HCT116 (cell line): ENCODE results near the gene AUTS2. TPM values are rescaled to one million over a fixed set of nuclear protein-coding genes. Genes with fewer than 3 reads are reported as not detected.

ENCODE experiments used
- ATAC-seq: fragments of 200-7000 bp; cut with Tn5 transposase; 2 replicates; pipeline ENCODE4 v1.9.1; 2020; ENCODE audit warnings: mild to moderate bottlenecking, moderate library complexity
- BruUV-seq: library from RNA; stranded (reverse); fragments of 400-500 nt; replicated peaks from 2 replicates; lab custom pipeline; 2021; lab: Mats Ljungman, UMichigan
- CTCF ChIA-PET: fragments of 300-600 bp; sonication (Branson Sonifier 250); formaldehyde crosslinking; loops from one replicate; lab custom pipeline; 2021; ENCODE audit warnings: antibody characterized with exemption; lab: Charles Lee
- POLR2A ChIA-PET: fragments of 300-600, 350-600 bp; sonication (Branson Sonifier 250); formaldehyde crosslinking; loops from one replicate; lab custom pipeline; 2021; ENCODE audit warnings: antibody characterized with exemption; lab: Charles Lee
- RAD21 ChIA-PET, 2 experiments: fragments of 300-600 bp; sonication (Branson Sonifier 250); formaldehyde crosslinking; loops; one replicate each; lab custom pipeline; 2023; ENCODE audit warnings: low total read pairs in 2 of 2; ENCODE audit not compliant: uncharacterized antibody in 2 of 2, unreplicated experiment in 2 of 2, low non-redundant PET in 1 of 2; lab: Charles Lee
- DNase-seq: peaks from one replicate; pipeline ENCODE4 v3.0.0-alpha.2; 2010; ENCODE audit warnings: low read depth, low spot score
- H2AFZ ChIP-seq: fragments of 200-600 bp; shearing (Covaris generic), sonication (generic); 2 replicates; pipeline ENCODE4 v1.6.1; 2017; ENCODE audit warnings: low read depth, mixed run types, mixed read lengths, antibody characterized with exemption, low read length; ENCODE audit not compliant: poor library complexity, severe bottlenecking
- H3K27ac ChIP-seq: 2 replicates; pipeline ENCODE4 v1.5.1; 2012; ENCODE audit warnings: low read depth, low read length
- H3K27me3 ChIP-seq: fragments of 200-600 bp; sonication (generic); 2 replicates; pipeline ENCODE4 v1.6.1; 2016; ENCODE audit warnings: mixed run types, low read length, mixed read lengths; ENCODE audit not compliant: insufficient read depth
- H3K36me3 ChIP-seq, 2 experiments: fragments of 200-500 bp in 1 of 2; fragments of 200-600 bp in 1 of 2; sonication (Bioruptor generic) in 1 of 2; sonication (generic) in 1 of 2; 2 replicates each; pipeline versions ENCODE4 v1.5.1 to v1.6.1; 2014 to 2016; ENCODE audit warnings: low read length in 2 of 2, inconsistent platforms in 1 of 2, mixed read lengths in 1 of 2, mixed run types in 1 of 2; ENCODE audit not compliant: insufficient read depth in 2 of 2, control insufficient read depth in 1 of 2
- H3K4me1 ChIP-seq, 2 experiments: fragments of 200-600 bp in 1 of 2; sonication (generic) in 1 of 2; 2 replicates each; pipeline versions ENCODE4 v1.5.1 to v1.6.1; 2012 to 2017; ENCODE audit warnings: low read length in 2 of 2, inconsistent platforms in 1 of 2, mild to moderate bottlenecking in 1 of 2, mixed read lengths in 1 of 2, mixed run types in 1 of 2, moderate library complexity in 1 of 2; ENCODE audit not compliant: insufficient read depth in 2 of 2, control insufficient read depth in 1 of 2
- H3K4me2 ChIP-seq: fragments of 200-600 bp; sonication (generic); 2 replicates; pipeline ENCODE4 v1.6.1; 2017; ENCODE audit warnings: mixed run types, low read length, mixed read lengths
- H3K4me3 ChIP-seq, 2 experiments: fragments of 200-600 bp in 1 of 2; sonication (generic) in 1 of 2; replicated peaks in 1 of 2; 2 replicates each; pipeline ENCODE4 v1.5.1; 2011 to 2016; ENCODE audit warnings: low read length in 2 of 2, control low read depth in 1 of 2, low read depth in 1 of 2, mild to moderate bottlenecking in 1 of 2, mixed read lengths in 1 of 2, mixed run types in 1 of 2
- H3K79me2 ChIP-seq: fragments of 200-600 bp; sonication (generic); 2 replicates; pipeline ENCODE4 v1.6.1; 2017; ENCODE audit warnings: mild to moderate bottlenecking, mixed run types, low read length, moderate library complexity, mixed read lengths; ENCODE audit not compliant: insufficient read depth
- H3K9ac ChIP-seq: fragments of 200-600 bp; sonication (generic); 2 replicates; pipeline ENCODE4 v1.6.1; 2016; ENCODE audit warnings: low read length, mixed read lengths
- H3K9me2 ChIP-seq: fragments of 200-600 bp; sonication (generic), shearing (Covaris generic); 2 replicates; pipeline ENCODE4 v1.6.1; 2017; ENCODE audit warnings: mixed run types, mild to moderate bottlenecking, moderate library complexity; ENCODE audit not compliant: insufficient read depth
- H3K9me3 ChIP-seq, 2 experiments: fragments of 200-500 bp in 1 of 2; fragments of 200-600 bp in 1 of 2; sonication (Bioruptor generic) in 1 of 2; sonication (generic) in 1 of 2; 2 replicates each; pipeline ENCODE4 v1.6.1; 2014 to 2017; ENCODE audit warnings: low read length in 2 of 2, mixed read lengths in 2 of 2, inconsistent platforms in 1 of 2, low read depth in 1 of 2, mild to moderate bottlenecking in 1 of 2, mixed run types in 1 of 2, moderate library complexity in 1 of 2; ENCODE audit not compliant: control insufficient read depth in 1 of 2, insufficient read depth in 1 of 2
- H4K20me1 ChIP-seq: fragments of 200-600 bp; sonication (generic), shearing (Covaris generic); 2 replicates; pipeline ENCODE4 v1.6.1; 2017; ENCODE audit warnings: mixed run types, mild to moderate bottlenecking, moderate library complexity; ENCODE audit not compliant: insufficient read depth
- CBX3 ChIP-seq: IDR thresholded peaks from 2 replicates; pipeline ENCODE4 v1.6.1; 2012; ENCODE audit warnings: low read depth
- EZH2 ChIP-seq: fragments of 200-600 bp; sonication (generic); IDR thresholded peaks from 2 replicates; pipeline ENCODE4 v1.6.1; 2017; ENCODE audit warnings: antibody characterized with exemption, mixed run types
- POLR2AphosphoS5 ChIP-seq: IDR thresholded peaks from 2 replicates; pipeline ENCODE4 v1.6.1; 2011; ENCODE audit warnings: mild to moderate bottlenecking, low read depth, low read length, moderate library complexity
- YY1 ChIP-seq: IDR thresholded peaks from 2 replicates; pipeline ENCODE4 v1.6.1; 2011; ENCODE audit warnings: low read length, low read depth, moderate library complexity, mild to moderate bottlenecking; ENCODE audit not compliant: insufficient replicate concordance; ENCODE audit errors: extremely low read depth
- ZBTB33 ChIP-seq: IDR thresholded peaks from 2 replicates; pipeline ENCODE4 v1.6.1; 2011; ENCODE audit warnings: mild to moderate bottlenecking, low read length, moderate library complexity; ENCODE audit not compliant: insufficient replicate concordance; ENCODE audit errors: extremely low read depth
- ZNF274 ChIP-seq: fragments of 200-500 bp; sonication (Bioruptor generic); IDR thresholded peaks from 2 replicates; pipeline ENCODE4 v1.6.1; 2014; ENCODE audit warnings: mild to moderate bottlenecking, low read depth, low read length, inconsistent platforms
- intact Hi-C: fragments of 100-400 bp; cut with micrococcal nuclease; formaldehyde crosslinking; loops from 2 replicates; pipeline ENCODE4 v1.10.0; 2022
- total RNA-seq: library from RNA; stranded (reverse); gene quantifications from one replicate; pipeline ENCODE4 v1.2.1, GENCODE V29; 2021; ENCODE audit not compliant: unreplicated experiment

Gene AUTS2
- total RNA-seq, 1 experiment from 2014 or later = 0.93 TPM

- no TSS peak for BruUV-seq
- no peaks in the 10 kb centered on the region for H3K36me3 ChIP-seq
- no peak overlapping the region for H3K27ac ChIP-seq
- RAD21 ChIA-PET = no interaction called here
- CTCF ChIA-PET = no interaction called here
- H4K20me1 ChIP-seq = no peaks in the 10 kb centered on the region
- peaks cover 0 to 10% of the 10 kb centered on the region in 2 experiments; a peak in 2 of 4 replicates for H3K9me3 ChIP-seq
- H3K9me2 ChIP-seq = no peaks in the 10 kb centered on the region
- POLR2A ChIA-PET = no interaction called here
- no peak for ATAC-seq
- no peak overlapping the region for H3K9ac ChIP-seq
- H3K4me3 ChIP-seq = no peak overlapping the region
- TF ChIP-seq CBX3 = no peak
- TF ChIP-seq ZBTB33 = no peak
- no peaks in the 10 kb centered on the region for H3K27me3 ChIP-seq
- no peak overlapping the region for H2AFZ ChIP-seq
- no peak for DNase-seq
- no peaks in the 10 kb centered on the region for H3K79me2 ChIP-seq
- intact Hi-C loops = no loop called here
- no peak overlapping the region for H3K4me2 ChIP-seq
- H3K4me1 ChIP-seq = no peaks in the 10 kb centered on the region
These were observed 1107.9 kb downstream of the AUTS2 start for GRCh38 chr7:70706204-70706603.

GRCh38 chr7:70706698-70707097 is 1108.4 kb downstream of the AUTS2 start:
- Histone ChIP-seq H2AFZ (no peak overlapping the region), H3K9ac (no peak overlapping the region), H3K9me3 (peaks cover 0 to 10% of the 10 kb centered on the region in 2 experiments; a peak in 2 of 4 replicates), H3K36me3 (no peaks in the 10 kb centered on the region), H4K20me1 (no peaks in the 10 kb centered on the region), H3K4me3 (no peak overlapping the region), H3K79me2 (no peaks in the 10 kb centered on the region), H3K27me3 (no peaks in the 10 kb centered on the region), H3K4me1 (no peaks in the 10 kb centered on the region), H3K4me2 (no peak overlapping the region), H3K27ac (no peak overlapping the region), H3K9me2 (no peaks in the 10 kb centered on the region)
- RAD21 ChIA-PET = no interaction called here
- no peak for ATAC-seq
- no peak for TF ChIP-seq YY1
- no peak for TF ChIP-seq EZH2
- TF ChIP-seq POLR2AphosphoS5 = no peak
- no peak for TF ChIP-seq ZNF274
- BruUV-seq = no TSS peak
- DNase-seq = no peak
- POLR2A ChIA-PET = no interaction called here
- CTCF ChIA-PET = no interaction called here
- intact Hi-C loops = no loop called here
